Measurements from ENCODE around the gene PCNX1.

The PCNX1 gene

GRCh38 chr14:70871001-70871400, 36.3 kb upstream of the PCNX1 start:
- no peak overlapping the region for H3K9ac ChIP-seq (ENCODE audit: low read depth, low read length, poor library complexity, severe bottlenecking)
- H3K27me3 ChIP-seq (ENCODE audit: insufficient read depth, low read length, poor library complexity, severe bottlenecking) = no peaks in the 10 kb centered on the region
- TF ChIP-seq EZH2phosphoT487 (IDR thresholded peaks at IDR 0.05; ENCODE audit: borderline replicate concordance) = no peak
- TF ChIP-seq CTCF (conservative IDR thresholded peaks at IDR 0.05; ENCODE audit: low read length) = no peak
- H3K9me3 ChIP-seq (ENCODE audit: insufficient read depth, low read depth, low read length) = peaks cover 16% of the 10 kb centered on the region; the same call in 1 of the 2 replicates
- no peaks in the 10 kb centered on the region for H4K20me1 ChIP-seq (ENCODE audit: insufficient read depth, low read length, poor library complexity, severe bottlenecking)
- no peaks in the 10 kb centered on the region for H3K9me2 ChIP-seq (replicated peaks; ENCODE audit: low read depth, low read length)
- no peak overlapping the region for H3K4me3 ChIP-seq (ENCODE audit: low read length, poor library complexity, severe bottlenecking)
- no peak overlapping the region for H3K4me2 ChIP-seq (ENCODE audit: low read depth, low read length, poor library complexity, severe bottlenecking)
- H3K79me2 ChIP-seq (ENCODE audit: insufficient read depth, low read length) = no peaks in the 10 kb centered on the region
- H3K4me1 ChIP-seq (ENCODE audit: insufficient read depth, low read length, poor library complexity, severe bottlenecking) = no peaks in the 10 kb centered on the region
- H2AFZ ChIP-seq (ENCODE audit: low read length) = no peak overlapping the region
- no peaks in the 10 kb centered on the region for H3F3A ChIP-seq (ENCODE audit: low read depth)
- no peaks in the 10 kb centered on the region for H3K36me3 ChIP-seq (ENCODE audit: insufficient read depth, low read length)

- H3K9me3 ChIP-seq (ENCODE audit: insufficient read depth, low read depth, low read length) = peaks cover 12% of the 10 kb centered on the region; the same call in 1 of the 2 replicates
- H2AFZ ChIP-seq (ENCODE audit: low read length) = no peak overlapping the region
- no peaks in the 10 kb centered on the region for H3K9me2 ChIP-seq (replicated peaks; ENCODE audit: low read depth, low read length)
- H3K27me3 ChIP-seq (ENCODE audit: insufficient read depth, low read length, poor library complexity, severe bottlenecking) = no peaks in the 10 kb centered on the region
- H3K4me3 ChIP-seq (ENCODE audit: low read length, poor library complexity, severe bottlenecking) = no peak overlapping the region
- TF ChIP-seq EZH2phosphoT487 (IDR thresholded peaks at IDR 0.05; ENCODE audit: borderline replicate concordance) (no peak), CTCF (conservative IDR thresholded peaks at IDR 0.05; ENCODE audit: low read length) (no peak)
- no peaks in the 10 kb centered on the region for H3K79me2 ChIP-seq (ENCODE audit: insufficient read depth, low read length)
- no peaks in the 10 kb centered on the region for H3K36me3 ChIP-seq (ENCODE audit: insufficient read depth, low read length)
- no peaks in the 10 kb centered on the region for H4K20me1 ChIP-seq (ENCODE audit: insufficient read depth, low read length, poor library complexity, severe bottlenecking)
- H3K4me1 ChIP-seq (ENCODE audit: insufficient read depth, low read length, poor library complexity, severe bottlenecking) = no peaks in the 10 kb centered on the region
- H3K9ac ChIP-seq (ENCODE audit: low read depth, low read length, poor library complexity, severe bottlenecking) = no peak overlapping the region
- H3K4me2 ChIP-seq (ENCODE audit: low read depth, low read length, poor library complexity, severe bottlenecking) = no peak overlapping the region
- no peaks in the 10 kb centered on the region for H3F3A ChIP-seq (ENCODE audit: low read depth)
Observed at GRCh38 chr14:70871863-70872677, 35.2 kb upstream of the PCNX1 start.

- H3K9me2 ChIP-seq (replicated peaks; ENCODE audit: low read depth, low read length) = no peaks in the 10 kb centered on the region
- peaks cover 7% of the 10 kb centered on the region; the same call in 1 of the 2 replicates for H3K9me3 ChIP-seq (ENCODE audit: insufficient read depth, low read depth, low read length)
- no peaks in the 10 kb centered on the region for H3K4me1 ChIP-seq (ENCODE audit: insufficient read depth, low read length, poor library complexity, severe bottlenecking)
- no peak overlapping the region for H3K4me2 ChIP-seq (ENCODE audit: low read depth, low read length, poor library complexity, severe bottlenecking)
- H3K9ac ChIP-seq (ENCODE audit: low read depth, low read length, poor library complexity, severe bottlenecking) = no peak overlapping the region
- no peaks in the 10 kb centered on the region for H3K27me3 ChIP-seq (ENCODE audit: insufficient read depth, low read length, poor library complexity, severe bottlenecking)
- H3K79me2 ChIP-seq (ENCODE audit: insufficient read depth, low read length) = no peaks in the 10 kb centered on the region
- no peak overlapping the region for H3K4me3 ChIP-seq (ENCODE audit: low read length, poor library complexity, severe bottlenecking)
- no peaks in the 10 kb centered on the region for H3K36me3 ChIP-seq (ENCODE audit: insufficient read depth, low read length)
- H2AFZ ChIP-seq (ENCODE audit: low read length) = no peak overlapping the region
- H4K20me1 ChIP-seq (ENCODE audit: insufficient read depth, low read length, poor library complexity, severe bottlenecking) = no peaks in the 10 kb centered on the region
- H3F3A ChIP-seq (ENCODE audit: low read depth) = no peaks in the 10 kb centered on the region
- TF ChIP-seq CTCF (conservative IDR thresholded peaks at IDR 0.05; ENCODE audit: low read length) = no peak
- no peak for TF ChIP-seq EZH2phosphoT487 (IDR thresholded peaks at IDR 0.05; ENCODE audit: borderline replicate concordance)
Observed at GRCh38 chr14:70872678-70873020, 34.6 kb upstream of the PCNX1 start.

Data from Loucy (cell line).